Left renal pelvis (tissue), 4 donors: ENCODE data around the gene EFEMP1. TPM values are rescaled to one million over a fixed set of nuclear protein-coding genes. Genes with fewer than 3 reads are reported as not detected.
A peak's percentile ranks its signal among the peaks of the same experiment; 100 is the strongest.

Experiments
- DNase-seq, 4 donors: peaks; one replicate each; pipeline ENCODE4 v3.0.0-alpha.2; 2013; ENCODE audit warnings: low read depth in 4 of 4, low spot score in 3 of 4
- polyA plus RNA-seq, 4 donors: library from polyadenylated mRNA; unstranded; fragments of 120-200 nt; gene quantifications; one replicate each; pipeline ENCODE4 v1.2.1, GENCODE V29; 2013; ENCODE audit not compliant: insufficient read length in 4 of 4

Gene EFEMP1, protein sequence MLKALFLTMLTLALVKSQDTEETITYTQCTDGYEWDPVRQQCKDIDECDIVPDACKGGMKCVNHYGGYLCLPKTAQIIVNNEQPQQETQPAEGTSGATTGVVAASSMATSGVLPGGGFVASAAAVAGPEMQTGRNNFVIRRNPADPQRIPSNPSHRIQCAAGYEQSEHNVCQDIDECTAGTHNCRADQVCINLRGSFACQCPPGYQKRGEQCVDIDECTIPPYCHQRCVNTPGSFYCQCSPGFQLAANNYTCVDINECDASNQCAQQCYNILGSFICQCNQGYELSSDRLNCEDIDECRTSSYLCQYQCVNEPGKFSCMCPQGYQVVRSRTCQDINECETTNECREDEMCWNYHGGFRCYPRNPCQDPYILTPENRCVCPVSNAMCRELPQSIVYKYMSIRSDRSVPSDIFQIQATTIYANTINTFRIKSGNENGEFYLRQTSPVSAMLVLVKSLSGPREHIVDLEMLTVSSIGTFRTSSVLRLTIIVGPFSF
- polyA plus RNA-seq = 100 to 1,000 TPM in 3 of 4 donors, 10 to 100 TPM in 1; 86.2 to 115 (median 103) TPM

DNA sequence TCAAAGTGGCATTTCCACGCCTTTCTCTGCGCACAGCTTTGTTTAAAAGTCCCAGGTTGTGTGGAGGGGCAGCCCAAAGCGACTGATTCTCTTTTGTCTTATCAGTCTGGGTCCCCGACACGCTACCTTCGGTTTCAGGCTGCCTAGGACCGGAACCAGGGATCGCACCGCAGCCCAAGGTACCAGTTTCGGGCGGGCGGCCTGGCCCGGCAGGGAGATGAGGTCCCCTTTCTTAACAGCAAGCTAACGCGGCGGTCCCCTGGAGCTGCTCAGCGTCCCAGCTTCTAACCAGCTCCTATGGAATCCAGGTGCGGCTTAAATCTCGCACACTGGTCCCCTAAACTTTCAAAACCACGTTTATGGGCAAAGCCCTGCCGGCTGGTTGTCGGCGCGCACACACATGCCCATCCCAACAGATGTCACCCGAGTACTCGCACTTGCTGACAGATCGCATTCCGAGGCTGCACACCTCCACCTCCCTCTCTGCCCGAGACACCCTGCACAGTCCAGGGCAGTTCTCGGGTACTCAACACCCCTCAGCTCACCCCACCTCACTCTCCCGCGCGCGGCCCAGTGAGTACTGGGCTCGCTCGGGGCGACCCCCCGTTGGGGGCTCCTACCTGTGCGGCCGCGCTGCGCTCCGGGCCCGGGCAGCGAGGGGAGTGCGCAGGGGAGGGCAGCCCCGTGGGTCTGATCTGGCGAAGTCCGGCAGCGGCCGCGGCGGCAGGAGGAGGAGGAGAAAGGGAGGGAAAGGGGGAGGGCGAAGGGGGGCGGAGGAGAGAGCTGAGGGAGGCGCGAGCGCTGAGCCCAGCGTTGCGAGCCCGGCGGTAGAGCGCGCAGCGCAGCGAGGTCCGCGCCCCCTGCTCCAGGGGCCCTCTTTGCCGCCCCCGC lies at the start of gene EFEMP1:
Gene EFEMP1, minus strand, starts transcription at position 692 of the 891 bp plus-strand sequence. CDS start 1,342 bp downstream, outside the sequence.
- peak in 2 of 4 donors; percentile 48 to 60 for DNase-seq

DNA sequence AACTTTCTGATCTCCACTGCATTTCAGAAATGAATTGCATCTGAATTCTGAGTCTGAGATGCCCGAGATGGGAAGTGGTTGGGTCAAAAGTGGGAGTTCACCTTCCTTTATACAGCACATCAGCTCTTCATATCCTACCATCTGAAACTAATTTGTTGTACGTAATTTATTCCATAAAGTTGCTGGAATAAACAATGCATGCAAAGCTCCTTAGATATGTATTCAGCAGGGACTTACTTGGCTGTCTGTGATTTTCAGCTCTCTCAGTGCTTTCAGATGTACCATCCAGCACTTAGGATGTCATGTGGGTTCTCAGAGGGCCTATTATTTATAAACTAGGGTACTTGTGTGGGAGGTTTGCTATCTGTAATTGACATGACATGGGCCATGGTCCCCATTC lies 46.9 kb upstream of the EFEMP1 start:
- DNase-seq = no peak

DNA sequence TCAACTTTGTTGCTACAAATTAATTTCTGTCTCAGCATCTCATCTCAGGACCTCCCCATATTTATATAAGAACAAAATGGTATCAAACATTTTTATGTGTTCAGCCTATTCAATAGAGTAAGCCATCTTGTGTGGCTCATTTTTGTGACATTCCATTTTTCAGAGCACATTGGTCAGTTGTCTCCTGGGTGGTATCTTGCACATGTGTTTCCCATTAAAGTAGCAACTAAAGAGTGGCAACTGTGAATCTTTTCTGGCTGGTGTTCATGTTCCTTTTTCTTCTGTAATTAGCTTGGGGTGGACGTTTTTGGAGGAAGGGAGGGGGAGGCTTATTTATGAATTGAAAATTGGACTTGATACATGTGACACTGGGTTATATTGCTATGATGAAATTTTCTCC lies 45.4 kb upstream of the EFEMP1 start:
- DNase-seq = no peak

DNA sequence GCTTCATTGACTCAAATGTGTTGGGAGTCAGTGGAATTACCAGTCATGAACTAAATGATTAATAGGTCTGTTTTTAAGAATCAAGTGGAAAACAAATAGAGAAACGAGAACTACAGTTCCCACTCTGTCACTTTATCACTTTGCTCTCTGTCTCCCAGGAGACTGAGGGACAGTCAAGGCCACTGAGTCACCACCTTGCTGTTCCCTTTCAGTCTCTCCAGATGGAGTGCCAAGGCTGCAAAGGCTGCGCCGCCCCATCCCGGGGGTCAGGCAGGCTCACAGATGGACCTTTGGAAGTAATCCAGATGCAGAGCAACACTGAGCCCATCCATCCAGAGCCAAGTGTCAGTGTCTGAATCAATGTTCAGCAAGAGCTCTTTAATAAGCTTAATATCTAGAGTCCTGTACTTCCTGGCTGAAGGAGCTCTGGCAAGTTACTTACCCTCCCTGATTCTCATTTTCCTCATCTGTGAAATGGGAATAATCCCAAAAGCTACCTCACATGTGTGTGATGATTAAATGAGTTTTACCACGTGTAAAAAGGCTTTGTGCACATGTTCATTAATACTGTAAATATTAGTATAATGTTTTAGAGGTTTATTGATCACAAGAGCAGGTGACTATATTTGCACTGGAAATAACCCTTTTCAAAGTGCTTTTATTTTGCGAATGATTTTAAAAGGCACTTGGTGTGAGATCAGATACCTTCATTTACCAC lies 43.0 kb upstream of the EFEMP1 start:
- DNase-seq = no peak

DNA sequence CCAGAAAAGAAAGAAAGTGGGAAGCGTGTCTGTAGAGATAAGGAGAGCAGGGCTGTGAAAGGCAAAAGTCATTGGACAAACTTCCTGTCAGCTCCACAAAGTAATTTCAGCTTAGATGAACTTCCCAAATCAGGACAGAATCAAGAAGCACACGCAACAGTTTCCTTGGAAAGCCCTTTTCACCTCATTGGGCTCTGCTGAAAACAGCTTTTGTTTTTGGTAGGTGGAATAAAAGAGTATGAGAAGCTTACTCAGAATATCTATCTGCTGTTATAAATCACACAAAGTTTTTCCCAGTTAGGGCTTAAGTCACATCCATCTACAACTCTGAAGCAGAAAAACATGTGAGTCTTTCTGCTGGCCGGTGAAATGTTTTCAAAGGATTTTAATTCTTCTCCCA lies 42.4 kb upstream of the EFEMP1 start:
- DNase-seq = no peak

DNA sequence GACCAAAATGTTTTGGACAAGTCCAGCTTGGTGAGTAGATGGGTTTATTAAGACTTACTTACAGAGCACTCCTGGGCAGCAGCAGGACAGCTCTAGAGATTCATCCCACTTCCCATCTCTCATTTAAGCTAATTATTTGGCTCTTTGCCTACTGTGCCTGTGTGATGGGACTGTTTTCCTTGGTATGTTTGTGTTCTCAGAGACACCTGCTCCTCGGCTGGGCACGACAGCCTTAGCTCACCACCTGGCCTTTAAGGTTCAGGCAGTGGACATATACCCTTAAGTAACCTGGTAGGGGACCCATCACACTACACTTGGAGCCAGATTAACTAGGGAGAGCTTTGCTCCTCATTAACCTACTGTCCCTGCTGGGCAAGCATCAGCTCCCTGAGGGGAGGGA lies 41.7 kb upstream of the EFEMP1 start:
- DNase-seq = no peak

DNA sequence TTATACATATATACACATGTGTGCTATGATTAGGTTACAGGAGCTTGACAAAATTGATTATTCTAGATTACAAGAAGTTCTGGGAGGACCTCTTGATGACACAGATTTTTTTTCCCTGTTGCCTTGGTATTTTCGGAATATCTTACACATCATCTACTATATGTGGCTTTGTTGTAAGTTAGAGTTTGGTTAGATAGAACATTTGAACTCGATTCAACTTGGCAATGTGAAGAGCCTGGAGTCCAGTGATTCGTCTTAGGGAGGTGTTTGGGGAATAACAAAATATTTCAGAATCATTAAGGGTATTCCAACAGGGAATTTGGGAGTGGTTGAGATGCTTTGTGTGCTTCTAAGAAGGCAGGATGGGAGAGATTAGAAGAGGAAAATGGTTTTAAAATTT lies 39.3 kb upstream of the EFEMP1 start:
- DNase-seq = no peak

DNA sequence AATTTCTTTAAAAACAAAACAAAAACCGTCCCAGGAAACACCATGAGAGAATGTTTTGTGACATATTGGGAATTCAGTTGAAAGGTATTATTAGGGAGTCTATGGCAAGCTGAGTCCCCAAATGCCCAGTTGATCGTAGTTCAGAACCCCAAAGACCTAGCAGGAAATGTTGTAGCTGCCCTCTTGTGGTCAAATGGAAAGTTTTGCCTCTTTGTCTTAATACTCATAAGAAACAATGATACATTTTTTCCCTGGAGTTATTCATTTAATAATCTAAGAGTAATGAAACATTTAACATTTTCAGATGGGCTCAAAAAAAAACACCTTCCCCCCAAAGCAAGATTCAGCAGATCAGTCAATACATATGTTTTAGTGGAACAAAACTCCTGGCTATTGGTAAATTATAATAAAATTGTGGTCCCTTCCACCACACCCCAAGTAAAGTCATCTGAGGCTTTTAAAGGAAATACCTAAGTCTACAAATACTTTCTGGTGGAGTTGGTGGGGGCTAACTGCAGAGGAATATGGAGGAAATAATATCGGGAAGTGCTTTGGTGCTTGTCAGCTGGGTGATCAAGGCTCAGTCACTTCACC lies 37.8 kb upstream of the EFEMP1 start:
- no peak for DNase-seq

DNA sequence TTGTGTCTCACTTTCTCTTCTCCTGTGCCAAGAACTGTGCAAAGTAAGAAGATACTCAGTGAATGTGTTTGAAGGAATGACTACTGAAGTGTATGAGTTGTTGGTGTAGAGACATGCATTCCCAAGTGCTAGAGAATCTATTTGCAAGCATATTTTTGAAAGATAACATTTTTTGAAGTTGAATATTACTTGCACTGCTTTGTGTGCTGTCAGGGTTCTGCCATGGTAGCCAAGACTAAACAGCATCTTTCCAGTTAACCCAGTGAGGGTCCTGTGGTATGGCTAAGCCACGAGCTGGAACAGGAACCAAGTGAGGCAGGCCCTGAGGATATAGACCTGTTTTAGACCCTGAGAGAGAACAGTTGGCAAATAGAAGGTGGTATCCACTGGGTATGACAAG lies 35.2 kb upstream of the EFEMP1 start:
- DNase-seq = no peak

DNA sequence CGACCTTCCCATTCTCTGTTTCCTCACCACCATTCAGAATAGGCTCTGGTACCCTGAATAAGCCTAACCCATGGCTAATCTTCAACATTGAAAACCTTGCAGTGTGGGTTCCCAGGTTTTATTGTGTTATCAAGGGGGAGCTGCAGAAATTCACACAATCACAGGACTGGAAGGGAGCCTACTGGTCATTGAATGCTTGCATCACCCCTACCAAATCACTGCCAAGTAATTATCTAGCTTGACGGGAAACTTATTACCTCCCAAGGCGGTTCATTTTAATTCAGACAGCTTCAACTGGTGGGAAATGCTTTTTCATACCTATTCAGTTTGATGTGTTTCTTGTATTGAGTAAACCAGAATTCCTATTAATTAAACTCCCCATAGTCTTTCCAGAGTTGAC lies 33.6 kb upstream of the EFEMP1 start:
- DNase-seq = no peak

DNA sequence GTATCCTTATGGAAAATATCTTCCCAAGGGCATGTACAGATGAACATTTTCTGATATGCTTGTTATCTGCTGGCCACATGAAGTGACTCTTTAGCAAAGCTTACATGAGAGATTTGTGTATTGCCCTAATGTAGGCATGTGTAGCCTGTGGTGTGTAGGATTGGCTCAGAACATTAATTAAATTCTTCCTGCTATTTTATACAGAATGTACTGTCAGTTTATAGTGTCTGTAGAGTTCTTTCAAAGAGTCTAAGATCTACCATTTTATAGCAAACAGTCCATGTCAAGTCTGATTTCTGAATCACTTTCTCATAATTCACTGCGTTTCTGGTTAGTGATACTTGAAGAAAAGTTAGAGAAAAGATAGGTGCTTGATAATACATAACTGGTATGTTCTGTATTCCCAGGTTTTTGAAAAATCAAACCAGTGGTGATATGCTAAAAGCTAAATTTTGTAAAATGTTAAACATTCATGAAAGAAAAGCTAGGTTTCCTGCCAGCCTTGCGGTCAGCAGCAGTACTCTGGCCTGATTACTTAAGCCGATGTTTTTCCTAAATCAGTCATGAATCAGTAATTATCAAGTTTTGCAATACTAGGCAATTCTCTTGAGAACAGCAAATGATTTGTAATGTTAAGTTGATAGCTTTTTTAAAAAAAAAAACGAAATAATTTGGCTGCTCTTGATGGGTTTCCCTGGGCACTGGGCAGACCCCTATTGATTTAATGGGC lies 30.9 kb upstream of the EFEMP1 start:
- DNase-seq = no peak

DNA sequence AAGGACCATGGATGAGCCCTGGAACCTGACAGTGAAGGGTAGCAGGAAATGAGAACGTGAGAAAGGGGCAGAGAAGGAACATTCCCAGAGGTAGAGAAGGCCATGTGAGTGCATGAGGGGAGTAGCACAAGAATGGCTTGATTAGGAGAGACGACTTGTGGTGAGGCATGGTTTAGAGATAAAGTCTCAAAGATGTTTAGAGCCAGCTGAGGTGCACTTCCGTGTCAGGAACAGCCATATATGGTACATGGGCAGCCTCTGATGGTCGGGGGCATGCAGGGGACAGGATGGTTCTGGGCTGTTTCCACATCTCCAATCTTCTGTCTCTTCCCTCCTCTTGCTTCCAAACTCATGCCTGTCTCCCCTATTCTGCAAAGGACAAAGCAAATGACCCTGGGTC lies 28.8 kb upstream of the EFEMP1 start:
- DNase-seq = no peak

DNA sequence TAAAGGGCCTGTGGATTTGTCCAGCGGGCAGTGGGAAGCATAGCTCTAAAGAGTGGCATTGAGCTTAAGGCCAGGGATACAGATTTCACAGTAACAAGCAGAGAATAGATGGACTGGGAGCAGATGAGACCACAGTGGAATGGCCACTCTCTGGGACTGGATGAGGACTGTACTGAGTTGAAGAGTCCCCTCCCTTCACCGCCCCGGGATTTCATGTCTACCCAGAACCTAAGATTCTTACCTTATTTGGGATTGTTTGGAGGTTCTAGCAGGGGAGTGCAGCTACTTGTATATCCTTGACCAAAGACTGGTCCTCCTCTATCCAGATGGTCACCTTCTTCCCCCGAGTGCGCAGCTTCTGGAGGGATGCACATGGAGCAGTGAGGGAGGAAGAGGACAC lies 28.0 kb upstream of the EFEMP1 start:
- DNase-seq = no peak

DNA sequence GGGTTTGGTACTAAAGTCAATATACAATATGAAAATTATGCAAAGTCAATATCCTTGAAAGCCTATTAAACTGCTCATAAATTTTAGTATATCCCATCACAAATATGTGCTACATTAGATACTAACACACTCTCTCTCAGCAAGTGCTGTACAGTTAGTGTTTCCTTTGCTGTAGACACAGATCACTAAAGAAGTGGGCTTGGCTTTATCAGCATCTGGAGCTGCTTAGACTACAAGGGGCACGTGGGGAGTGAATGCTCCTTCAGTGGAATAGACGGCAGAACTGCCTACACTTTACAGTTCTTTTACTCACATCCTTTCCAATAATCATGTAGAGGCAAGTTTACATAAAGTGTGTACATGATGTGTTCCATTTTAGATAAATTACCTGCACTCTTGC lies 26.0 kb upstream of the EFEMP1 start:
- DNase-seq = no peak

DNA sequence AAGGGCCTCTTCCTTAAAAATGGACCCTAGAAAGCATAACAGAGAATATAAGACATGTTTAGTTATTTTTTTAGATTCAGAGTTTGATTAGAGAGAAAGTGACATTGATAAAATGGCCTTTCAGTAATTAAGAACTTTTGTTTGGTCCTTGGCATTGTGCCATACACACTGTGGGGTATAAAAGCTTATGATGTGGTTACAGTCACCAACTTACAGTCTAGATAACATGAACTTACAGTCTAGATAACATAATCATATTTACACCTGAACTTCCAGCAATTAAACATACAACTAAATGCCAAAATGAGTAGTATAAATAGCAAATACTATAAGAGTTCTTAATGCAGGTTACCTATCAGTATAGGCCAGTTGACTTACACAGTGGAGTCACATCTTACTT lies 25.6 kb upstream of the EFEMP1 start:
- DNase-seq = no peak

DNA sequence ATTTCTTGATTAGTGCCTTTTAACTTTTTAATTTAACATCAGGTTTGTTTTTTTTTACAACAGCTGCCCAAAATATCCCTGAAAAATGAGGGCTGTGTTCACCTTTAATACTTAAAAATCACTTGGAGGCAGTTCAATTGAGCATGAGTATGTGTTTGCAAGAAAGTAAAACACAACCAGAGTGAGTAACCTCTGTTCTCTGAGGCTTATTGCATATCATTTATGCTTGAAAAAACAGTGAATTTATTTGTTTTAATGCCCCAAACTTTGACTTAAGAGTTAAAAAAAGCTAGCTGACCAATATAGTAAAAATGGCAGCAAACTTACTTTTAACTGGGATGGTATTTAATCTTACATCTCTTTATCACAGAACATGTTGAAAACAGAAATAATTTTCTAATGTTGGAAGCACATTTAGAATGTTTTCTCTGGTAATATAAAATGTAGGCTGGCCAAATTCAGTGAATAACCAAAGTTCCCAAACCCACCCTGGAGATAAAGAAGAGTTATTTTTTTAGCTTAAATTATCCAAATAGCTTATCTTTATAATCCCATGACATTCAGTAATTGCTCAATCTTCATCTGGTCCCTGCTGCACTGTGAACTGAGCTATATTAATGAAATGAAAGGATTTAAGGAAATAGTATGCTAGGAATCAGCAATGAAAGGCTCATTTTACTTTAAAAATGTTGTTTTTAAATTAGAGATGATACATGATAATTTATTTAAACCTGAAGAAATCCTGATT lies 24.8 kb upstream of the EFEMP1 start:
- no peak for DNase-seq

DNA sequence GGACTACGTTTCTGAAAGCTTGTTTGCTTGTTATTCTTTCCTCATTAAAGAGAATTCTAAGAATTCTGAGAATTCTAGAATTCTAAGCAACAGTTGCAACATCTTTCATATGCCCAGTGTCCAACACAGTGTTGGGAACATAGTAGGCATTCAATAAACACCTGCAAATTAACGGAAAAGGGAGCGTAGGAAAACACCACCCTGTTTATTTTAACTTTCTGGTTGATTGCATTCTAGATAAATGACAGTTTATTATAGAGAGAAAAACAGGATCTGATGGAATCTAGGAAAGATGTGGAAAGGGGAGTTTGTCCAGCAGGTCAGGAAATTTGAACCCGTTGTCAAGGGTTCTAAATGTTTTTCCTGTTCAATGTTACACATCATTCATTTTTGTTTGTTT lies 24.2 kb upstream of the EFEMP1 start:
- DNase-seq = no peak

DNA sequence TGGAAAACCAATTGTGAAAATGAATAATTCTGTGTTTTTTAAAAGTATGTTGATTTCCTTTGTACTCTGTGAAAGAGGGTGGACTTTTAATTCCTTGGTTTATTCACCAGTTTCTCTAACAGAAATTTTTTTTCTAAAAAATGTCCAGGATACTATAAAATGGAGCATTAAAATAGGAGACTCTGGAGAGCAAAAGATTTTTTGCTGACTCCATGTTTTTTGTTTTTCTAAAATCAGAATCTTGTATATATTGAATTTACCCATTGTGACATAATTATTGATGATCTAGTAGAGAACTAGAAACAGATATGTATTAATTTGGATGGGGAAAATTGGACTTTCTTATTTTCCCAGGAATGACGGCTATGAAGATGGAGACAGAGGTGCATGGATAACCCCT lies 23.2 kb upstream of the EFEMP1 start:
- DNase-seq = no peak

DNA sequence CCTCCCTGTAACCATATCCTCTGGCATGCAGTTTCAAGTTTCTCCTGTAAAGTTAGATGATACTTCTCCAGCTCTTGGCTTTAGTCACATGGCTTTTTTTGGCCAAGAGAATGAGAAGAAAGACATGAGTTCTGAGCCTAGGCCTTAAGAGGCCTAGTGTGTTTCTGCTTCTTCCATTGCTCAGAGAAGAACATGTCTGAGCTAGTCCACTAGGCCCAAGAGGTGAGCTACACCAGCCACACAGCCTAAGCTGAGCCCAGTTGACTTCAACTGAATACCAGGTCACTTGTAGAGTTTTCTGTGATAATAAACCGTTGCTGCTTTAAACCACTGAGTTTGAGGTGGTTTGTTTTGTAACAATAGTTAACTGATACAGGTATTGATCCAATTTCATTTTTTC lies 19.9 kb upstream of the EFEMP1 start:
- DNase-seq = no peak
